MCF 10A (cell line): ENCODE results near the gene PDZD8. TPM values are rescaled to one million over a fixed set of nuclear protein-coding genes. Genes with fewer than 3 reads are reported as not detected.

ENCODE experiments used
- BruUV-seq: library from RNA; stranded (reverse); fragments of 400-500 nt; replicated peaks from 2 replicates; lab custom pipeline; 2021; lab: Mats Ljungman, UMichigan
- CTCF ChIA-PET: fragments of 300-600 bp; sonication (Branson Sonifier 250); formaldehyde crosslinking; extraction: SDS; loops from one replicate; lab custom pipeline; 2021; ENCODE audit warnings: antibody characterized with exemption, inconsistent platforms; lab: Yijun Ruan, JAX
- POLR2A ChIA-PET: fragments of 300-600, 350-650 bp; sonication (Branson Sonifier 250); formaldehyde crosslinking; extraction: SDS; loops from one replicate; lab custom pipeline; 2020; ENCODE audit warnings: antibody characterized with exemption, inconsistent platforms; lab: Yijun Ruan, JAX
- DNase-seq: peaks from one replicate; pipeline ENCODE4 v3.0.0-alpha.2; 2018; ENCODE audit not compliant: unreplicated experiment
- H3K27ac Mint-ChIP-seq: one replicate; pipeline ENCODE4 v1.8.0; 2022; ENCODE audit warnings: mild to moderate bottlenecking, low read depth, mixed read lengths; ENCODE audit not compliant: unreplicated experiment
- H3K27me3 Mint-ChIP-seq: one replicate; pipeline ENCODE4 v1.8.0; 2022; ENCODE audit warnings: mixed read lengths; ENCODE audit not compliant: insufficient read depth, unreplicated experiment
- H3K36me3 Mint-ChIP-seq: one replicate; pipeline ENCODE4 v1.8.0; 2022; ENCODE audit warnings: mild to moderate bottlenecking, moderate library complexity, mixed read lengths; ENCODE audit not compliant: insufficient read depth, unreplicated experiment
- H3K4me1 Mint-ChIP-seq: one replicate; pipeline ENCODE4 v1.8.0; 2022; ENCODE audit warnings: mixed read lengths; ENCODE audit not compliant: insufficient read depth, unreplicated experiment
- H3K4me3 Mint-ChIP-seq: one replicate; pipeline ENCODE4 v1.8.0; 2022; ENCODE audit warnings: mild to moderate bottlenecking, moderate library complexity, mixed read lengths; ENCODE audit not compliant: unreplicated experiment
- H3K9me3 Mint-ChIP-seq: one replicate; pipeline ENCODE4 v1.8.0; 2022; ENCODE audit warnings: mixed read lengths; ENCODE audit not compliant: unreplicated experiment
- CTCF ChIP-seq: fragments of 200-600 bp; IDR thresholded peaks from one replicate; pipeline ENCODE4 v1.8.0; 2022; ENCODE audit warnings: antibody characterized with exemption, mild to moderate bottlenecking; ENCODE audit not compliant: unreplicated experiment
- intact Hi-C: fragments of 100-400 bp; cut with micrococcal nuclease; formaldehyde crosslinking; loops from 2 replicates; pipeline ENCODE4 v1.14.1; 2022
- total RNA-seq: library from RNA; stranded (reverse); gene quantifications from 2 replicates; pipeline ENCODE4 v1.2.3, GENCODE V29; 2022

The PDZD8 gene
- total RNA-seq, 1 experiment from 2014 or later: 43.0 TPM

GRCh38 chr10:117373823-117374505 lies 1.3 kb downstream of the PDZD8 start:
- DNase-seq: peak; percentile 72
- ChIA-PET POLR2A (interaction anchor here (0.6 to 7.0 kb wide), 20 partner anchors 8 to 1225 kb away, joined by 3 to 65 read pairs (median 6); no protein-coding TSS in a partner anchor), CTCF (interaction anchor here (0.7 to 1.2 kb wide), 4 partner anchors 13 to 88 kb away, joined by 3 to 4 read pairs (median 4); no protein-coding TSS in a partner anchor)
- H3K4me3 Mint-ChIP-seq: peak overlapping the region; percentile 86
- H3K27me3 Mint-ChIP-seq: peaks cover 2% of the 10 kb centered on the region
- peak overlapping the region; percentile 89 for H3K27ac Mint-ChIP-seq
- H3K36me3 Mint-ChIP-seq: peaks cover 6% of the 10 kb centered on the region
- intact Hi-C loops: loop anchor here (5.0 kb wide), 1 partner anchor 147 kb away; no protein-coding TSS in a partner anchor
- no TSS peak for BruUV-seq
- H3K4me1 Mint-ChIP-seq: peaks cover 24% of the 10 kb centered on the region
- no peak for TF ChIP-seq CTCF
- no peaks in the 10 kb centered on the region for H3K9me3 Mint-ChIP-seq

GRCh38 chr10:117370205-117370604 lies 5.0 kb downstream of the PDZD8 start:
- ChIA-PET POLR2A (interaction anchor here (0.7 to 7.0 kb wide), 6 partner anchors 10 to 554 kb away, joined by 3 to 65 read pairs (median 4); no protein-coding TSS in a partner anchor), CTCF (interaction anchor here (0.7 to 2.0 kb wide), 3 partner anchors 10 to 973 kb away, joined by 3 to 6 read pairs (median 5); no protein-coding TSS in a partner anchor)
- intact Hi-C loops: loop anchor here (5.0 kb wide), 1 partner anchor 143 kb away; no protein-coding TSS in a partner anchor
- peak; percentile 45 for DNase-seq
- H3K36me3 Mint-ChIP-seq: peaks cover 6% of the 10 kb centered on the region
- H3K4me3 Mint-ChIP-seq: no peak overlapping the region
- no peaks in the 10 kb centered on the region for H3K9me3 Mint-ChIP-seq
- no peak overlapping the region for H3K27ac Mint-ChIP-seq
- no peak for TF ChIP-seq CTCF
- H3K27me3 Mint-ChIP-seq: no peaks in the 10 kb centered on the region
- peaks cover 35% of the 10 kb centered on the region for H3K4me1 Mint-ChIP-seq
- no TSS peak for BruUV-seq

GRCh38 chr10:117367718-117368117 lies 7.5 kb downstream of the PDZD8 start:
- ChIA-PET POLR2A (interaction anchor here (0.7 to 0.9 kb wide), 5 partner anchors 16 to 128 kb away, joined by 3 to 8 read pairs (median 4); no protein-coding TSS in a partner anchor), CTCF (interaction anchor here (0.6 to 2.2 kb wide), 7 partner anchors 48 to 581 kb away, joined by 3 to 6 read pairs (median 3); no protein-coding TSS in a partner anchor)
- BruUV-seq: no TSS peak
- H3K9me3 Mint-ChIP-seq: no peaks in the 10 kb centered on the region
- H3K4me3 Mint-ChIP-seq: no peak overlapping the region
- H3K27ac Mint-ChIP-seq: no peak overlapping the region
- H3K36me3 Mint-ChIP-seq: peaks cover 6% of the 10 kb centered on the region
- peaks cover 50% of the 10 kb centered on the region for H3K4me1 Mint-ChIP-seq
- DNase-seq: no peak
- H3K27me3 Mint-ChIP-seq: no peaks in the 10 kb centered on the region
- TF ChIP-seq CTCF: no peak
- intact Hi-C loops: no loop called here

- intact Hi-C loops: no loop called here
- CTCF ChIA-PET: interaction anchor here (1.6 to 2.2 kb wide), 2 partner anchors 47 to 130 kb away, joined by 5 to 6 read pairs; no protein-coding TSS in a partner anchor
- H3K27me3 Mint-ChIP-seq: no peaks in the 10 kb centered on the region
- peak overlapping the region; percentile 16 for H3K27ac Mint-ChIP-seq
- peaks cover 6% of the 10 kb centered on the region for H3K36me3 Mint-ChIP-seq
- POLR2A ChIA-PET: interaction anchor here (1.9 kb wide), 1 partner anchor 8 kb away, joined by 12 read pairs; no protein-coding TSS in a partner anchor
- no peak for TF ChIP-seq CTCF
- no TSS peak for BruUV-seq
- peaks cover 45% of the 10 kb centered on the region for H3K4me1 Mint-ChIP-seq
- H3K4me3 Mint-ChIP-seq: no peak overlapping the region
- no peaks in the 10 kb centered on the region for H3K9me3 Mint-ChIP-seq
- no peak for DNase-seq
Observed at GRCh38 chr10:117366741-117367140, 8.5 kb downstream of the PDZD8 start.
